Stomach (tissue), 9 donors: ENCODE measurements around the gene PHIP. TPM values are rescaled to one million over a fixed set of nuclear protein-coding genes. Genes with fewer than 3 reads are reported as not detected.

Source experiments
- DNase-seq, 2 donors: peaks; one replicate each; pipeline versions ENCODE4 v3.0.0 to v3.0.0-alpha.2; 2013 to 2019
- H3K27ac ChIP-seq, 5 donors: fragments of 200-600 bp in 4 of 5; sonication (generic) in 4 of 5; one replicate each; pipeline ENCODE4 v1.5.1; 2013 to 2019; ENCODE audit warnings: mild to moderate bottlenecking in 1 of 5, moderate library complexity in 1 of 5
- H3K27me3 ChIP-seq, 3 donors: fragments of 200-600 bp; sonication (generic); one replicate each; pipeline ENCODE4 v1.5.1; 2017 to 2019; ENCODE audit warnings: mixed run types in 1 of 3
- H3K36me3 ChIP-seq, 4 donors: fragments of 200-600 bp; sonication (generic); 1 replicate in 3 of 4; 2 replicates in 1 of 4; pipeline ENCODE4 v1.5.1; 2016 to 2019
- H3K4me1 ChIP-seq, 4 donors: fragments of 200-600 bp; sonication (generic); one replicate each; pipeline ENCODE4 v1.5.1; 2016 to 2019
- H3K4me3 ChIP-seq, 4 donors: fragments of 200-600 bp; sonication (generic) in 3 of 4; one replicate each; pipeline ENCODE4 v1.5.1; 2016 to 2019; ENCODE audit warnings: mild to moderate bottlenecking in 1 of 4
- H3K9me3 ChIP-seq, 4 donors: fragments of 200-600 bp; sonication (generic); one replicate each; pipeline ENCODE4 v1.5.1; 2016 to 2019
- EP300 ChIP-seq: sonication (generic); formaldehyde crosslinking; IDR thresholded peaks from one replicate; pipeline ENCODE4 v1.6.1; 2017; ENCODE audit warnings: antibody characterized with exemption
- POLR2A ChIP-seq, 4 donors: fragments of 450-650 bp; IDR thresholded peaks; one replicate each; pipeline ENCODE4 v1.6.1; 2016; ENCODE audit warnings: antibody characterized with exemption in 4 of 4, control low read depth in 2 of 4, mild to moderate bottlenecking in 1 of 4, moderate library complexity in 1 of 4
- POLR2AphosphoS5 ChIP-seq, 3 donors: sonication (generic); formaldehyde crosslinking; IDR thresholded peaks; one replicate each; pipeline ENCODE4 v1.6.1; 2016; ENCODE audit warnings: antibody characterized with exemption in 3 of 3
- WGBS, 5 donors: extraction: QIAGEN DNeasy Blood & Tissue Kit in 3 of 5; methylation state at CpG; one replicate each; pipeline versions ENCODE4 v1.1.5 to v1.1.7; 2013 to 2018; 5-methylcytosine and 5-hydroxymethylcytosine counted together
- intact Hi-C: fragments of 100-400 bp; cut with DNase I; formaldehyde crosslinking; loops from one replicate; pipeline ENCODE4 v1.15.1; 2023; ENCODE audit warnings: low total_unique reads
- polyA plus RNA-seq, 3 donors: library from polyadenylated mRNA; stranded (reverse); fragments of 200-250 nt; gene quantifications; one replicate each; pipeline ENCODE4 v1.2.3, GENCODE V29; 2013
- total RNA-seq, 5 donors: library from RNA; depleted of rRNA; stranded (reverse); fragments of >200 nt; gene quantifications; one replicate each; pipeline versions ENCODE4 v1.1.0 to v1.2.3, GENCODE V29; 2014 to 2016
- TF ChIP-seq, protein P1 (sequence below), 7 experiments: fragments of 450-650 bp in 4 of 7; fragments of 200-600 bp in 3 of 7; sonication (generic) in 3 of 7; IDR thresholded peaks; one replicate each; pipeline ENCODE4 v1.5.1; 2016 to 2019; ENCODE audit warnings: antibody characterized with exemption in 7 of 7, control low read depth in 2 of 7, mild to moderate bottlenecking in 1 of 7
- donor health status: healthy with polysubstance abuse.
- donor health status: Bipolar disorder and iron deficiency.
- donor health status: healthy.

Gene PHIP
- total and polyA plus RNA-seq, 8 donors, result 3.2 to 70.7 (median 22.5) TPM

DNA sequence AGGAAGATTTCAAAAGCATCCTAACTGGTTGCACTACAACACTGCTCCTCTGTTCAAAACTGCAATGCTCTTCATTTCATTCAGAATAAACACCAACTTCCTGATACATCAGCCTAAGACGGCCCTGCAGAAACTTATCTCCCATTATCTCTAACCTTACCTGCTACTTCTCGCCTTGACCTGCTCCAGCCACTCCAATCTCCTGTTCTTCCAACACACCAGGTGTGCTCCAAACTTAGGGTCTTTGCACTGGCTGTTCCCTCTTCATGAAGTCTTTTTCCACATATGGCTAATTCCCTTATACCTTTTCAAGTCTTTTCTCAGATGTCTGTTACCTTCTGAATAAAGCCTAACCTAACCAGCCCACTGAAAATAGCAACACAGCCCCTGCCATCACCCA, 32.1 kb downstream of the PHIP start:
- WGBS, 5 donors, result 26 to 52% (median 43%) methylated on average over 2 of the region's 2 CpGs
- TF ChIP-seq POLR2A (IDR thresholded peaks at IDR 0.05) (no peak), POLR2AphosphoS5 (IDR thresholded peaks at IDR 0.05) (no peak), EP300 (no peak)
- TF ChIP-seq, protein P1, sequence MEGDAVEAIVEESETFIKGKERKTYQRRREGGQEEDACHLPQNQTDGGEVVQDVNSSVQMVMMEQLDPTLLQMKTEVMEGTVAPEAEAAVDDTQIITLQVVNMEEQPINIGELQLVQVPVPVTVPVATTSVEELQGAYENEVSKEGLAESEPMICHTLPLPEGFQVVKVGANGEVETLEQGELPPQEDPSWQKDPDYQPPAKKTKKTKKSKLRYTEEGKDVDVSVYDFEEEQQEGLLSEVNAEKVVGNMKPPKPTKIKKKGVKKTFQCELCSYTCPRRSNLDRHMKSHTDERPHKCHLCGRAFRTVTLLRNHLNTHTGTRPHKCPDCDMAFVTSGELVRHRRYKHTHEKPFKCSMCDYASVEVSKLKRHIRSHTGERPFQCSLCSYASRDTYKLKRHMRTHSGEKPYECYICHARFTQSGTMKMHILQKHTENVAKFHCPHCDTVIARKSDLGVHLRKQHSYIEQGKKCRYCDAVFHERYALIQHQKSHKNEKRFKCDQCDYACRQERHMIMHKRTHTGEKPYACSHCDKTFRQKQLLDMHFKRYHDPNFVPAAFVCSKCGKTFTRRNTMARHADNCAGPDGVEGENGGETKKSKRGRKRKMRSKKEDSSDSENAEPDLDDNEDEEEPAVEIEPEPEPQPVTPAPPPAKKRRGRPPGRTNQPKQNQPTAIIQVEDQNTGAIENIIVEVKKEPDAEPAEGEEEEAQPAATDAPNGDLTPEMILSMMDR (IDR thresholded peaks at IDR 0.05), result no peak

DNA sequence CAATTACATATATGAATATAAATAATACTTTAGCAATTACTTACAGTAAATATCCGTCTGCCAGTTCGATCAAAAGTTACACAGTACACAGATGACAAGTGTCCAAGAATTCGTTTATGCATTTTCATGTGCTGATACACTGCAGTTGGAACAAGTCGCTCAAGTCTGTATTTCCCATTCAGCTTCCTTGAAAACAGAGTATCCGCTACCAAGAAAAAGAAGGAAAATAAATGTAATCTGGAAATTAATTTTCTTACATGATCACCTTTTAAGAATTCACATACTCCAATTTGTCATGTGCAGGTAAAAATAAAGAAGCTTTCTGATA, 35.3 kb downstream of the PHIP start:
- intact Hi-C loops, result no loop called here

More for the DNA sequence above, 32.1 kb downstream of the PHIP start:
- intact Hi-C loops, result no loop called here
- Histone ChIP-seq H3K36me3 (peaks cover 0 to 29% (median 22%) of the 10 kb centered on the region in 4 donors), H3K4me3 (no peak overlapping the region), H3K27me3 (no peaks in the 10 kb centered on the region), H3K27ac (no peak overlapping the region), H3K9me3 (no peaks in the 10 kb centered on the region), H3K4me1 (peaks cover 0 to 25% (median 11%) of the 10 kb centered on the region in 4 donors)
- DNase-seq, result no peak

GRCh38 chr6:79042088-79042798, 35.8 kb downstream of the PHIP start:
- Histone ChIP-seq H3K4me1 (peaks cover 0 to 35% (median 14%) of the 10 kb centered on the region in 4 donors), H3K4me3 (no peak overlapping the region), H3K9me3 (no peaks in the 10 kb centered on the region), H3K36me3 (peaks cover 0 to 41% (median 28%) of the 10 kb centered on the region in 4 donors), H3K27ac (no peak overlapping the region), H3K27me3 (no peaks in the 10 kb centered on the region)
- TF ChIP-seq, protein P1 (IDR thresholded peaks at IDR 0.05), result no peak
- TF ChIP-seq POLR2A (IDR thresholded peaks at IDR 0.05) (no peak), EP300 (no peak), POLR2AphosphoS5 (IDR thresholded peaks at IDR 0.05) (no peak)
- 32 to 64% (median 47%) methylated on average over 1 of the region's 1 CpG for WGBS, 5 donors
- intact Hi-C loops, result no loop called here
- DNase-seq, result no peak

More for the DNA sequence above, 35.3 kb downstream of the PHIP start:
- H3K9me3 ChIP-seq, result no peaks in the 10 kb centered on the region
- no peaks in the 10 kb centered on the region for H3K27me3 ChIP-seq
- H3K36me3 ChIP-seq, result peaks cover 0 to 36% (median 23%) of the 10 kb centered on the region in 4 donors
- no peak for TF ChIP-seq EP300
- no peak for TF ChIP-seq POLR2A (IDR thresholded peaks at IDR 0.05)
- TF ChIP-seq, protein P1 (IDR thresholded peaks at IDR 0.05), result no peak
- no peak for TF ChIP-seq POLR2AphosphoS5 (IDR thresholded peaks at IDR 0.05)
- peaks cover 0 to 35% (median 14%) of the 10 kb centered on the region in 4 donors for H3K4me1 ChIP-seq
- DNase-seq, result no peak
- no peak overlapping the region for H3K4me3 ChIP-seq
- WGBS, 5 donors, result 30 to 49% (median 39%) methylated on average over 5 of the region's 5 CpGs
- H3K27ac ChIP-seq, result no peak overlapping the region

DNA sequence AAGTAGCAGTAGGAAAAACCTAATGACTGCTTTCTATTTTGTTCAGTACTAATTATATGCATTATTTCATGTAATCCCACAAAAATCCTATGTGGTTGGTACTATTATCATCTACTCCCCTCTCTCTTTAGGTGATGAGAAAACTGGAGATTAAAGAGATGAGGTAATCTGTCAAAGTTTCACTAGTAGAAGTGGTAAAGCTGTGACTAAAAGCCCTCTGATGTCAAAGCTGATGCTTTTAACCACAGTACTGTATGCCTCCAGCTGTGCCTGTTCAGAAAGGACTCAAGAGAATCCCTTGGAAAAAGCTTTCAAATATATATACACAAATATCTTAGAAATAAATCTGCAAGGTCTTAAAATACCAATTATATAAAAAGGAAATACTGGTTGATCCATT, 38.0 kb downstream of the PHIP start:
- no peak overlapping the region for H3K4me3 ChIP-seq
- DNase-seq, result no peak
- H3K27ac ChIP-seq, result no peak overlapping the region
- H3K4me1 ChIP-seq, result peaks cover 0 to 31% (median 9%) of the 10 kb centered on the region in 4 donors
- H3K27me3 ChIP-seq, result no peaks in the 10 kb centered on the region
- no peaks in the 10 kb centered on the region for H3K9me3 ChIP-seq
- intact Hi-C loops, result no loop called here
- peaks cover 0 to 43% (median 30%) of the 10 kb centered on the region in 4 donors for H3K36me3 ChIP-seq
- TF ChIP-seq POLR2A (IDR thresholded peaks at IDR 0.05) (no peak), EP300 (no peak), POLR2AphosphoS5 (IDR thresholded peaks at IDR 0.05) (no peak)
- TF ChIP-seq, protein P1 (IDR thresholded peaks at IDR 0.05), result no peak
